HepG2 (cell line): ENCODE measurements around the gene ID4. TPM values are rescaled to one million over a fixed set of nuclear protein-coding genes. Genes with fewer than 3 reads are reported as not detected.

ENCODE experiments used
- CBX1 ChIP-seq: IDR thresholded peaks from one replicate; pipeline ENCODE4 v1.6.1; 2016; ENCODE audit warnings: antibody characterized with exemption, low read depth
- ELF4 ChIP-seq: sonication (generic); formaldehyde crosslinking; IDR thresholded peaks from 2 replicates; pipeline ENCODE4 v1.5.0; 2020; ENCODE audit warnings: missing genetic modification reagents, mild to moderate bottlenecking, moderate library complexity, borderline replicate concordance
- JUNB ChIP-seq: sonication (generic); formaldehyde crosslinking; IDR thresholded peaks from 2 replicates; pipeline ENCODE4 v1.8.0; 2022; ENCODE audit warnings: missing genetic modification reagents, mild to moderate bottlenecking, borderline replicate concordance
- KDM4B ChIP-seq: sonication (generic); formaldehyde crosslinking; IDR thresholded peaks from 2 replicates; pipeline ENCODE4 v1.4.0; 2020; ENCODE audit warnings: missing genetic modification reagents
- KDM5A ChIP-seq: fragments of 200-600 bp; sonication (generic); IDR thresholded peaks from 2 replicates; pipeline ENCODE4 v1.7.0; 2018; ENCODE audit warnings: antibody characterized with exemption, mild to moderate bottlenecking, low read length, borderline replicate concordance
- LCORL ChIP-seq, 2 experiments: fragments of 450-650 bp in 1 of 2; sonication (generic) in 1 of 2; formaldehyde crosslinking in 1 of 2; IDR thresholded peaks; 2 replicates each; pipeline versions ENCODE4 v1.5.0 to v1.6.1; 2017 to 2020; ENCODE audit warnings: antibody characterized with exemption in 1 of 2, missing genetic modification reagents in 1 of 2
- MAFF ChIP-seq: IDR thresholded peaks from 2 replicates; pipeline ENCODE4 v1.6.1; 2011; ENCODE audit warnings: low read depth, low read length, improper control_type of control experiment
- NONO ChIP-seq, 2 experiments: fragments of 450-650 bp in 1 of 2; sonication (generic) in 1 of 2; formaldehyde crosslinking in 1 of 2; IDR thresholded peaks in 1 of 2; conservative IDR thresholded peaks in 1 of 2; 2 replicates each; pipeline versions ENCODE4 v1.6.1 to v1.8.0; 2017 to 2022; ENCODE audit warnings: mild to moderate bottlenecking in 1 of 2, missing genetic modification reagents in 1 of 2, moderate library complexity in 1 of 2
- RNF2 ChIP-seq: fragments of 450-650 bp; conservative IDR thresholded peaks from 2 replicates; pipeline ENCODE4 v1.6.1; 2016; ENCODE audit warnings: low read depth
- TMF1 ChIP-seq: sonication (generic); formaldehyde crosslinking; IDR thresholded peaks from 2 replicates; pipeline ENCODE4 v1.8.1; 2022; ENCODE audit warnings: low read depth, missing genetic modification reagents
- TOPORS ChIP-seq: sonication (generic); formaldehyde crosslinking; IDR thresholded peaks from 2 replicates; pipeline ENCODE4 v1.8.0; 2023; ENCODE audit warnings: mild to moderate bottlenecking, missing genetic modification reagents
- ZFP36 ChIP-seq: fragments of 150-350 bp; IDR thresholded peaks from 2 replicates; pipeline ENCODE4 v1.6.1; 2018; ENCODE audit warnings: borderline replicate concordance, low read length, low read depth; ENCODE audit not compliant: partially characterized antibody
- ZFY ChIP-seq: sonication (generic); formaldehyde crosslinking; IDR thresholded peaks from 2 replicates; pipeline ENCODE4 v1.4.0; 2020; ENCODE audit warnings: missing genetic modification reagents
- ZNF121 ChIP-seq: sonication (generic); formaldehyde crosslinking; IDR thresholded peaks from 2 replicates; pipeline ENCODE4 v1.5.0; 2020; ENCODE audit warnings: mild to moderate bottlenecking, missing genetic modification reagents
- ZNF230 ChIP-seq: sonication (generic); formaldehyde crosslinking; IDR thresholded peaks from 2 replicates; pipeline ENCODE4 v1.4.0; 2020; ENCODE audit warnings: mild to moderate bottlenecking, missing genetic modification reagents
- ZNF33A ChIP-seq: sonication (generic); formaldehyde crosslinking; IDR thresholded peaks from 2 replicates; pipeline ENCODE4 v1.5.1; 2020; ENCODE audit warnings: missing genetic modification reagents, mild to moderate bottlenecking, moderate library complexity, borderline replicate concordance
- ZNF496 ChIP-seq: sonication (generic); formaldehyde crosslinking; IDR thresholded peaks from 2 replicates; pipeline ENCODE4 v1.8.1; 2023; ENCODE audit warnings: mild to moderate bottlenecking, moderate library complexity, missing genetic modification reagents; ENCODE audit not compliant: insufficient replicate concordance
- ZNF761 ChIP-seq: sonication (generic); formaldehyde crosslinking; conservative IDR thresholded peaks from 2 replicates; pipeline ENCODE4 v1.4.0; 2020; ENCODE audit warnings: mild to moderate bottlenecking, missing genetic modification reagents
- polyA plus RNA-seq, 8 experiments: library from polyadenylated mRNA; depleted of rRNA in 3 of 8; stranded (reverse) in 7 of 8; unstranded in 1 of 8; fragments of >200 nt; fragmentation: Illumina TruSeq in 4 of 8; extraction: Trizol in 4 of 8; gene quantifications; 2 replicates each; pipeline versions ENCODE4 v1.2.1 to v1.2.3, GENCODE V29; 2011 to 2016; ENCODE audit warnings: low read depth in 4 of 8, missing spikeins in 1 of 8, mixed read lengths in 1 of 8; ENCODE audit not compliant: insufficient read depth in 1 of 8
- total RNA-seq, 5 experiments: library from RNA; depleted of rRNA; stranded (reverse); fragments of >200 nt; fragmentation: Illumina TruSeq; extraction: Trizol; gene quantifications; 2 replicates each; pipeline ENCODE4 v1.2.3, GENCODE V29; 2016; ENCODE audit warnings: low read depth in 1 of 5
- TF ChIP-seq, protein P1 (sequence below): sonication (generic); formaldehyde crosslinking; IDR thresholded peaks from 2 replicates; pipeline ENCODE4 v1.4.0; 2020; ENCODE audit warnings: mild to moderate bottlenecking, missing genetic modification reagents
- TF ChIP-seq, protein P2 (sequence below): sonication (generic); formaldehyde crosslinking; IDR thresholded peaks from 2 replicates; pipeline ENCODE4 v1.4.0; 2020; ENCODE audit warnings: missing genetic modification reagents, mild to moderate bottlenecking, borderline replicate concordance
- TF ChIP-seq, protein P3 (sequence below): sonication (generic); formaldehyde crosslinking; IDR thresholded peaks from 2 replicates; pipeline ENCODE4 v1.8.0; 2022; ENCODE audit warnings: missing genetic modification reagents, mild to moderate bottlenecking, borderline replicate concordance

The ID4 gene
- total and polyA plus RNA-seq, 2 of the 13 experiments (the other 11 are each of a cell fraction or from before 2014, with no cell fraction given), result 0.20 to 0.44 TPM

DNA sequence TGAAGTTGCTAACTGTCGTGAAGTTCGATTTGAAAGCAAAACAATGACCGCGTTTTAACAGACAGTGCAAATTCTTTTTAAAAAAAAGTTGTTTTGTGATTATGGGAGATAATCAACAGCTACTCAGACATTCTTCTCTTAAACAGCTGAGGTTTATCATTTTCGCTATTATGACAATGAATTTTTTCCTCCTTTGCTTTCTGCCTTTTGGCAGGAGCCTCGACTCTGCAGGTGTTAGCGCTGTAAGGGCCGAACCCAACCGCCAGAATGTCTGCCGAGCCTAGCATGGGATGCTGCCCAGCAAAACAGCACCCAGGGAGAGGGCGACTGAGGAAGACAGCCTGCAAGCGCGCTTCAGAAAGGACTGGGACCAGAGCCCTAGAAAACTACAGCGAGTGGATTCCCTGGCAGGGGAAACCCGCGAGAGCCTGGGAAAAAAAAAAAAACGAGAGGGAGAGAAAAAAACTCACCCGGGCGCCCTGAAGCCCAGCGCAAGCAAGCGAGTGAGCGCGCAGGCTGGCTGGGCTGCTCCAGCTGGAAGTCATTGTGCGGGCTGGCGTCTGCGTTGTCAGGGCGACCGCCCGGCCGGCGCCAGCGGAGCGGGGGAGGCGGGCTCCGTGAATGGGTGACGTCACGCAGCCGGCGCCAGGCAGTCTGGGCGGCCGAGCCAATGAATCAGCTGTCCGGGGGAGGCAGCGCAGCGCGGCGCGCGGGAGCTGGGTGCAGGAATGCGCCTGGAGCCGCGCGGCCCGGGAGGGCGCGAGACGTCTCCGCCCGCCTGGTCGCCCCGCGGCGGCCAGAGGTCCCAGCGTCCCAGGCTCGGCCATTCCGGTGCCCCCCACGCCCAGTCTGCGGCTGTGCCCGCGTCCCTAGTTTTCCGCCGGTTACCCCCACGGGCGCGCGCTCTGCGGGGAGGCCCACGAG lies 32.7 kb upstream of the ID4 start (continued):
- TF ChIP-seq ZNF230 (no peak), ZNF33A (peak; percentile 74; the same call in 1 of the 2 replicates), ZNF761 (CRISPR knock-in tag) (no peak), RNF2 (peak; percentile 90), TOPORS (CRISPR knock-in tag) (peak; percentile 90), NONO (IDR thresholded peaks at IDR 0.05) (no peak), NONO (CRISPR knock-in tag; conservative IDR thresholded peaks at IDR 0.05) (peak; percentile 93), LCORL (IDR thresholded peaks at IDR 0.05) (no peak), LCORL (CRISPR knock-in tag; IDR thresholded peaks at IDR 0.05) (no peak), ZFY (CRISPR knock-in tag) (peak; percentile 85), ELF4 (no peak), TMF1 (CRISPR knock-in tag) (no peak), MAFF (no peak), ZFP36 (no peak), JUNB (CRISPR knock-in tag) (no peak), CBX1 (no peak), ZNF121 (CRISPR knock-in tag) (no peak; the same call in 1 of the 2 replicates), KDM5A (no peak), ZNF496 (no peak), KDM4B (CRISPR knock-in tag) (no peak)
- TF ChIP-seq, protein P1, sequence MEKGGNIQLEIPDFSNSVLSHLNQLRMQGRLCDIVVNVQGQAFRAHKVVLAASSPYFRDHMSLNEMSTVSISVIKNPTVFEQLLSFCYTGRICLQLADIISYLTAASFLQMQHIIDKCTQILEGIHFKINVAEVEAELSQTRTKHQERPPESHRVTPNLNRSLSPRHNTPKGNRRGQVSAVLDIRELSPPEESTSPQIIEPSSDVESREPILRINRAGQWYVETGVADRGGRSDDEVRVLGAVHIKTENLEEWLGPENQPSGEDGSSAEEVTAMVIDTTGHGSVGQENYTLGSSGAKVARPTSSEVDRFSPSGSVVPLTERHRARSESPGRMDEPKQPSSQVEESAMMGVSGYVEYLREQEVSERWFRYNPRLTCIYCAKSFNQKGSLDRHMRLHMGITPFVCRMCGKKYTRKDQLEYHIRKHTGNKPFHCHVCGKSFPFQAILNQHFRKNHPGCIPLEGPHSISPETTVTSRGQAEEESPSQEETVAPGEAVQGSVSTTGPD (CRISPR knock-in tag), result no peak
- TF ChIP-seq, protein P2, sequence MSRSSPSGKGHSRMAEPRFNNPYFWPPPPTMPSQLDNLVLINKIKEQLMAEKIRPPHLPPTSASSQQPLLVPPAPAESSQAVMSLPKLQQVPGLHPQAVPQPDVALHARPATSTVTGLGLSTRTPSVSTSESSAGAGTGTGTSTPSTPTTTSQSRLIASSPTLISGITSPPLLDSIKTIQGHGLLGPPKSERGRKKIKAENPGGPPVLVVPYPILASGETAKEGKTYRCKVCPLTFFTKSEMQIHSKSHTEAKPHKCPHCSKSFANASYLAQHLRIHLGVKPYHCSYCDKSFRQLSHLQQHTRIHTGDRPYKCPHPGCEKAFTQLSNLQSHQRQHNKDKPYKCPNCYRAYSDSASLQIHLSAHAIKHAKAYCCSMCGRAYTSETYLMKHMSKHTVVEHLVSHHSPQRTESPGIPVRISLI (CRISPR knock-in tag), result peak; percentile 97
- TF ChIP-seq, protein P3, sequence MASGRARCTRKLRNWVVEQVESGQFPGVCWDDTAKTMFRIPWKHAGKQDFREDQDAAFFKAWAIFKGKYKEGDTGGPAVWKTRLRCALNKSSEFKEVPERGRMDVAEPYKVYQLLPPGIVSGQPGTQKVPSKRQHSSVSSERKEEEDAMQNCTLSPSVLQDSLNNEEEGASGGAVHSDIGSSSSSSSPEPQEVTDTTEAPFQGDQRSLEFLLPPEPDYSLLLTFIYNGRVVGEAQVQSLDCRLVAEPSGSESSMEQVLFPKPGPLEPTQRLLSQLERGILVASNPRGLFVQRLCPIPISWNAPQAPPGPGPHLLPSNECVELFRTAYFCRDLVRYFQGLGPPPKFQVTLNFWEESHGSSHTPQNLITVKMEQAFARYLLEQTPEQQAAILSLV, result peak; percentile 60; the same call in 1 of the 2 replicates
